ENCODE data around the gene SMLR1. TPM values are rescaled to one million over a fixed set of nuclear protein-coding genes. Genes with fewer than 3 reads are reported as not detected.

SMLR1 gene
- total RNA-seq, 1 experiment from 2014 or later: not detected

DNA sequence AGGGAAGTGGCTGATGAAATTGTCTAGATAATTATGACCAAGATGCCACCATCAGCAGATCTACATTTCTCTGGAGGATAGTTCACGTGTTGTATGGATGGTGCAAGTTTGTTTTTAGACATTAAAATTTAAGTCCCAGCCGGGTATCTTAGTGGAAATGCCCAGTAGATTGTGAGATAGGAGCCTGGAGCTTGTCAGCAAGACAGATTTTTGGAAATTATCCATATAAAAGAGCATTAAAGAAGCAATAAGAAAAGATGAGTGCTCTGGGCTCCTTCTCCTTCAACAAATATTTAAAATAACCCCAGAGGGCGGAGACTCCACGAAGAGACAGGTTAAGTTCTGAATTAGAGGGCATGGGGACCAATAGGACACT, 47.6 kb upstream of the SMLR1 start:
- H3K36me3 ChIP-seq (ENCODE audit: low read depth, low read length): no peaks in the 10 kb centered on the region
- no peak for ATAC-seq
- intact Hi-C loops (cut with micrococcal nuclease): no loop called here
- no peak for TF ChIP-seq CTCF (conservative IDR thresholded peaks at IDR 0.05; ENCODE audit: low read depth, low read length)
- TF ChIP-seq EZH2 (IDR thresholded peaks at IDR 0.05; ENCODE audit: low read length, unreplicated experiment): no peak
- no peak for TF ChIP-seq EZH2phosphoT487 (IDR thresholded peaks at IDR 0.05; ENCODE audit: borderline replicate concordance, low read length)
- no peak overlapping the region for H3K27ac ChIP-seq (ENCODE audit: low read length)
- no TSS peak for BruUV-seq (replicated peaks)
- H3K27me3 ChIP-seq (ENCODE audit: low read length): no peaks in the 10 kb centered on the region
- no peak for DNase-seq
- H3K4me1 ChIP-seq (ENCODE audit: insufficient read depth, low read length): no peaks in the 10 kb centered on the region
- no peaks in the 10 kb centered on the region for H3K9me3 ChIP-seq (ENCODE audit: low read length)
- ChIA-PET CTCF (no interaction called here), POLR2A (ENCODE audit: unreplicated experiment) (no interaction called here)
- H3K79me2 ChIP-seq (ENCODE audit: low read length): no peaks in the 10 kb centered on the region
- no peak overlapping the region for H3K4me2 ChIP-seq (ENCODE audit: low read length)
- no peak overlapping the region for H3K9ac ChIP-seq (ENCODE audit: low read length)
- no peaks in the 10 kb centered on the region for H4K20me1 ChIP-seq (ENCODE audit: low read length)
- no peaks in the 10 kb centered on the region for H3K9me2 ChIP-seq (replicated peaks; ENCODE audit: low read length)
- H3F3A ChIP-seq (ENCODE audit: low read length, unreplicated experiment): no peaks in the 10 kb centered on the region
- H3K4me3 ChIP-seq (ENCODE audit: low read length): no peak overlapping the region
- H2AFZ ChIP-seq (ENCODE audit: low read length): no peak overlapping the region

DNA sequence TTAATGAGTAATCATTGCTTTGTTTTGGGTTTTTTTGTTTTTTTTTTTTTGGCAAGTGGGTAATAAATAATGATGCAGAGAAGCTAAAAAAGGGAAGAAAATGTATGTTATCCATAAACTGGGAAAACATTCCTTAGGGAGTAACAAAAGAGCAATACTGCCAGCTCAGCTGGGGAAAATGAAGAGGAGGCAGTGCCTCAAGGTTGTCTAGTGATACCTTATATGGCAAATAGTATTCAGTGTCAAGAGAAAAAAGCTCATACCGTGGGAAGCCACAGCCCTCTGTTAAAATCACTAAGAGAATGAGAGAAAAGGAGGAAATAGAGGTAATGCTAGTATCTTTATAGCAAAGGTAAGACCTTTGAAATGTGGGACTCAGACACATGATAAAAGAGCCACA, 47.1 kb upstream of the SMLR1 start:
- BruUV-seq (replicated peaks): no TSS peak
- Histone ChIP-seq H4K20me1 (ENCODE audit: low read length) (no peaks in the 10 kb centered on the region), H3K9ac (ENCODE audit: low read length) (no peak overlapping the region), H3K79me2 (ENCODE audit: low read length) (no peaks in the 10 kb centered on the region), H2AFZ (ENCODE audit: low read length) (no peak overlapping the region), H3K27me3 (ENCODE audit: low read length) (no peaks in the 10 kb centered on the region), H3K9me3 (ENCODE audit: low read length) (no peaks in the 10 kb centered on the region), H3F3A (ENCODE audit: low read length, unreplicated experiment) (no peaks in the 10 kb centered on the region), H3K4me1 (ENCODE audit: insufficient read depth, low read length) (no peaks in the 10 kb centered on the region), H3K27ac (ENCODE audit: low read length) (no peak overlapping the region), H3K4me3 (ENCODE audit: low read length) (no peak overlapping the region), H3K36me3 (ENCODE audit: low read depth, low read length) (no peaks in the 10 kb centered on the region), H3K9me2 (replicated peaks; ENCODE audit: low read length) (no peaks in the 10 kb centered on the region), H3K4me2 (ENCODE audit: low read length) (no peak overlapping the region)
- intact Hi-C loops (cut with micrococcal nuclease): no loop called here
- CTCF ChIA-PET: no interaction called here
- DNase-seq: no peak
- TF ChIP-seq EZH2 (IDR thresholded peaks at IDR 0.05; ENCODE audit: low read length, unreplicated experiment) (no peak), EZH2phosphoT487 (IDR thresholded peaks at IDR 0.05; ENCODE audit: borderline replicate concordance, low read length) (no peak), CTCF (conservative IDR thresholded peaks at IDR 0.05; ENCODE audit: low read depth, low read length) (no peak)
- no peak for ATAC-seq
- POLR2A ChIA-PET (ENCODE audit: unreplicated experiment): no interaction called here

DNA sequence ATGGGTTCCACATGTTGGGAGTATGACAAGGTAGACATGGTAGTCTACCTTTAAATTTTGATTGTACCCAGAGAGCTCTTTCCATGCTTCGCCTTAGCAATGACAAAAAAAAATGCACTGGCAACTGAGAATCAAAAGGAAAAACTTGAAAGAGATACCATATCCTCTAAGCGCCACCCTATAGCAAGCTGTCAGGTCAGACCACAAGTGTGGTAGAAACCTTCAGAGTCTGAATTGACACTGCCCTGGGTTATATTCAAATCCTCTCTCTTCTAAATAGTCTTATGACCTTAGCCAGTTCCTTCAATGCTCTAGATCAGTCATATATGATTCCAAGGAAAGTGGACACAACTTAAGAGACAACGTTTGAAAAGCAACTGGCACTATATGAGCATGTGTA, 45.6 kb upstream of the SMLR1 start:
- intact Hi-C loops (cut with micrococcal nuclease): no loop called here
- Histone ChIP-seq H3K27me3 (ENCODE audit: low read length) (no peaks in the 10 kb centered on the region), H3F3A (ENCODE audit: low read length, unreplicated experiment) (no peaks in the 10 kb centered on the region), H3K36me3 (ENCODE audit: low read depth, low read length) (no peaks in the 10 kb centered on the region), H4K20me1 (ENCODE audit: low read length) (no peaks in the 10 kb centered on the region), H3K9me3 (ENCODE audit: low read length) (no peaks in the 10 kb centered on the region), H3K79me2 (ENCODE audit: low read length) (no peaks in the 10 kb centered on the region), H3K9ac (ENCODE audit: low read length) (no peak overlapping the region), H3K4me3 (ENCODE audit: low read length) (no peak overlapping the region), H3K4me2 (ENCODE audit: low read length) (no peak overlapping the region), H3K27ac (ENCODE audit: low read length) (no peak overlapping the region), H2AFZ (ENCODE audit: low read length) (no peak overlapping the region), H3K9me2 (replicated peaks; ENCODE audit: low read length) (no peaks in the 10 kb centered on the region), H3K4me1 (ENCODE audit: insufficient read depth, low read length) (no peaks in the 10 kb centered on the region)
- TF ChIP-seq EZH2 (IDR thresholded peaks at IDR 0.05; ENCODE audit: low read length, unreplicated experiment): no peak
- no peak for TF ChIP-seq EZH2phosphoT487 (IDR thresholded peaks at IDR 0.05; ENCODE audit: borderline replicate concordance, low read length)
- no peak for TF ChIP-seq CTCF (conservative IDR thresholded peaks at IDR 0.05; ENCODE audit: low read depth, low read length)
- DNase-seq: no peak
- ChIA-PET CTCF (no interaction called here), POLR2A (ENCODE audit: unreplicated experiment) (no interaction called here)
- ATAC-seq: no peak
- BruUV-seq (replicated peaks): no TSS peak

Measured in PC-3 (cell line).